SK-N-SH treated with all-trans-retinoic acid at 6 μM for 48 hours (cell line): ENCODE data around the gene KLHL29.

ENCODE experiments used
- ATAC-seq: fragments of 200-7000 bp; cut with Tn5 transposase; 3 replicates; pipeline ENCODE4 v1.9.1; 2020; ENCODE audit warnings: mild to moderate bottlenecking, moderate library complexity
- ARNTL ChIP-seq: fragments of 450-650 bp; formaldehyde crosslinking; IDR thresholded peaks from 2 replicates; pipeline ENCODE4 v1.5.0; 2020; ENCODE audit warnings: low read depth, mild to moderate bottlenecking, moderate library complexity, borderline replicate concordance
- ESRRG ChIP-seq: fragments of 250-450 bp; sonication (Bioruptor Pico); IDR thresholded peaks from 2 replicates; pipeline ENCODE4 v1.6.1; 2021; ENCODE audit warnings: mild to moderate bottlenecking
- GLIS3 ChIP-seq: fragments of 250-450 bp; sonication (Bioruptor Pico); IDR thresholded peaks from 2 replicates; pipeline ENCODE4 v1.5.0; 2020; ENCODE audit warnings: mild to moderate bottlenecking, moderate library complexity
- OSR1 ChIP-seq: fragments of 250-450 bp; sonication (Bioruptor Pico); IDR thresholded peaks from 2 replicates; pipeline ENCODE4 v1.8.0; 2022; ENCODE audit warnings: moderate library complexity, mild to moderate bottlenecking, inconsistent platforms
- PPARA ChIP-seq: fragments of 250-450 bp; sonication (Bioruptor Pico); IDR thresholded peaks from 2 replicates; pipeline ENCODE4 v1.5.0; 2020; ENCODE audit warnings: mild to moderate bottlenecking, borderline replicate concordance
- RARB ChIP-seq: fragments of 250-450 bp; sonication (Bioruptor Pico); IDR thresholded peaks from 2 replicates; pipeline ENCODE4 v1.8.0; 2021; ENCODE audit warnings: mild to moderate bottlenecking, moderate library complexity
- SNAI2 ChIP-seq: fragments of 250-450 bp; sonication (Bioruptor Pico); IDR thresholded peaks from 2 replicates; pipeline ENCODE4 v1.5.0; 2020; ENCODE audit warnings: mild to moderate bottlenecking, moderate library complexity
- TCF4 ChIP-seq: fragments of 250-450 bp; sonication (Bioruptor Pico); IDR thresholded peaks from 2 replicates; pipeline ENCODE4 v1.8.0; 2021; ENCODE audit warnings: mild to moderate bottlenecking, moderate library complexity, borderline replicate concordance
- TOX ChIP-seq: fragments of 250-450 bp; sonication (Bioruptor Pico); IDR thresholded peaks from 2 replicates; pipeline ENCODE4 v1.8.0; 2021; ENCODE audit warnings: mild to moderate bottlenecking, moderate library complexity, borderline replicate concordance
- ZC3H10 ChIP-seq: fragments of 250-450 bp; sonication (Bioruptor Pico); IDR thresholded peaks from 2 replicates; pipeline ENCODE4 v1.5.1; 2021; ENCODE audit warnings: mild to moderate bottlenecking, moderate library complexity
- ZNF565 ChIP-seq: fragments of 450-650 bp; formaldehyde crosslinking; conservative IDR thresholded peaks from 2 replicates; pipeline ENCODE4 v1.5.0; 2020; ENCODE audit warnings: low read depth, mild to moderate bottlenecking, moderate library complexity
- ZNF70 ChIP-seq: fragments of 450-650 bp; formaldehyde crosslinking; IDR thresholded peaks from 2 replicates; pipeline ENCODE4 v1.5.0; 2020; ENCODE audit warnings: mild to moderate bottlenecking, moderate library complexity
- ZNF8 ChIP-seq: fragments of 450-650 bp; formaldehyde crosslinking; IDR thresholded peaks from 2 replicates; pipeline ENCODE4 v1.5.0; 2020; ENCODE audit warnings: mild to moderate bottlenecking, moderate library complexity
- TF ChIP-seq, protein P1 (sequence below): fragments of 250-450 bp; sonication (Bioruptor Pico); IDR thresholded peaks from 2 replicates; pipeline ENCODE4 v1.5.1; 2021; ENCODE audit warnings: mild to moderate bottlenecking, moderate library complexity
- TF ChIP-seq, protein P2 (sequence below): fragments of 250-450 bp; sonication (Bioruptor Pico); IDR thresholded peaks from 2 replicates; pipeline ENCODE4 v1.8.0; 2020; ENCODE audit warnings: mild to moderate bottlenecking, moderate library complexity, borderline replicate concordance
- TF ChIP-seq, protein P3 (sequence below): fragments of 250-450 bp; sonication (Bioruptor Pico); IDR thresholded peaks from 2 replicates; pipeline ENCODE4 v1.5.1; 2020; ENCODE audit warnings: low read depth, mild to moderate bottlenecking, moderate library complexity
- TF ChIP-seq, protein P4 (sequence below): fragments of 250-450 bp; sonication (Bioruptor Pico); IDR thresholded peaks from 2 replicates; pipeline ENCODE4 v1.5.0; 2020; ENCODE audit warnings: mild to moderate bottlenecking, moderate library complexity
- TF ChIP-seq, protein P5 (sequence below): fragments of 250-450 bp; sonication (Bioruptor Pico); IDR thresholded peaks from 2 replicates; pipeline ENCODE4 v1.8.0; 2021; ENCODE audit warnings: low read depth, mild to moderate bottlenecking, moderate library complexity, borderline replicate concordance

Gene KLHL29

DNA sequence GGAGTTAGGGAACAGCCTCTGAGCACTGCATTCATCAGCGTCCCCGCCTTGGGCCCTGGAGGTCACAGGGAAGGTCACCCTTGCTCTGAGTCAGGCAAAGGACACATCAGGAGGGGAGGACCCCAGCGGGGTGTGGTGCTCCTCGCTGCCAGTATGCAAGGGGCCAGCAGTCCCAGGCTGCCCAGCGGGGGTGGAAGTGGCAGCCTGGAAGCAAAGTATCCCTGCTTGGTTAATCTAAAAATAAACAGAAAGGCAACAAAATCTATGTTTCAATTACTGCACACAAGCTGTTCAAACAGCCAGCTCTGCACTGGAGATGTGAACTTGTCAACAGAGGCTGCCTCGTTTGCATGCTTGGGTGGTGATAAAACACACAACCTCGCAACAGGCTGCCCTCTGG lies 164.1 kb downstream of the KLHL29 start:
- ATAC-seq = no peak
- TF ChIP-seq ARNTL (CRISPR knock-in tag) = no peak
- TF ChIP-seq PPARA (CRISPR knock-in tag) = no peak
- no peak for TF ChIP-seq ESRRG
- TF ChIP-seq ZNF70 (CRISPR knock-in tag) = no peak
- TF ChIP-seq TOX (CRISPR knock-in tag) = no peak
- TF ChIP-seq, protein P1, sequence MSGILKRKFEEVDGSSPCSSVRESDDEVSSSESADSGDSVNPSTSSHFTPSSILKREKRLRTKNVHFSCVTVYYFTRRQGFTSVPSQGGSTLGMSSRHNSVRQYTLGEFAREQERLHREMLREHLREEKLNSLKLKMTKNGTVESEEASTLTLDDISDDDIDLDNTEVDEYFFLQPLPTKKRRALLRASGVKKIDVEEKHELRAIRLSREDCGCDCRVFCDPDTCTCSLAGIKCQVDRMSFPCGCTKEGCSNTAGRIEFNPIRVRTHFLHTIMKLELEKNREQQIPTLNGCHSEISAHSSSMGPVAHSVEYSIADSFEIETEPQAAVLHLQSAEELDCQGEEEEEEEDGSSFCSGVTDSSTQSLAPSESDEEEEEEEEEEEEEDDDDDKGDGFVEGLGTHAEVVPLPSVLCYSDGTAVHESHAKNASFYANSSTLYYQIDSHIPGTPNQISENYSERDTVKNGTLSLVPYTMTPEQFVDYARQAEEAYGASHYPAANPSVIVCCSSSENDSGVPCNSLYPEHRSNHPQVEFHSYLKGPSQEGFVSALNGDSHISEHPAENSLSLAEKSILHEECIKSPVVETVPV (CRISPR knock-in tag) = no peak
- no peak for TF ChIP-seq ZNF565 (CRISPR knock-in tag)

DNA sequence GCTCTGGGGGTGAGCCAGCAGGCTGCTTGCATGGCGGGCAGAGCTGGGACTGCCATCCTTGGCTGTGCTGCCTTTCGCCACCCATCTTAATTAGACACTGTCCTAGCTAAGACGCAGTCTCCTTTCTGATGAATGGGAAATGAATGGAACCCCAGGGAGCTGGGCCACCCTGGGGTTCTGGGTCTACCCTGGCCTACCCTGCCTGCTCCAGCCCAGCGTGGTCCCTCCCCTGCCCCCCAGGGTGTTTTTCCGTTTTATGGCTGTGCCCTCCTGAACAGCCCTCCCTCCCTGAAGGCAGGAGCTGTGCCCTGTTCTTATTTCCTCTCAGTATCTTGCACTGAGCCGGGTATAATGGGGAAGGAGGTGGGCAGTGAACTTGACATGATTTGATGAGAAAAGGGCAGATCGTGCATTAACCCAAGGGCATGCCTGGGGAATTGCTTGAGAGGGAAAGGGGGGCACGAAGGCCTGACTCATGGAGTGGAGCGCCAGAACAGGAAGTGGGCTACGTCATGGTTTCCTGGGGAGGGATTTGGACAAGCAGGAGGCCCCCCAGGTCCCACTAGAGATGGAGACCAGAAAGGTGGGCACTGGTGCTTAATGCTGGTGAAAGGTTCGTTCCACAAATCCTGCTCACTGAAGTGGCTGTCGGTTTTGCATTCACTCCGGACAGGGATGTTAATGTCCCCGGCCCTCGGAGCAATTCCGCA lies 165.0 kb downstream of the KLHL29 start:
- ATAC-seq = peak; percentile 7; the same call in 2 of the 3 replicates
- TF ChIP-seq ZC3H10 = no peak
- no peak for TF ChIP-seq SNAI2 (CRISPR knock-in tag)
- no peak for TF ChIP-seq ZNF70 (CRISPR knock-in tag)
- no peak for TF ChIP-seq ZNF8 (CRISPR knock-in tag)
- TF ChIP-seq GLIS3 (CRISPR knock-in tag) = no peak
- no peak for TF ChIP-seq TCF4
- TF ChIP-seq, protein P2, sequence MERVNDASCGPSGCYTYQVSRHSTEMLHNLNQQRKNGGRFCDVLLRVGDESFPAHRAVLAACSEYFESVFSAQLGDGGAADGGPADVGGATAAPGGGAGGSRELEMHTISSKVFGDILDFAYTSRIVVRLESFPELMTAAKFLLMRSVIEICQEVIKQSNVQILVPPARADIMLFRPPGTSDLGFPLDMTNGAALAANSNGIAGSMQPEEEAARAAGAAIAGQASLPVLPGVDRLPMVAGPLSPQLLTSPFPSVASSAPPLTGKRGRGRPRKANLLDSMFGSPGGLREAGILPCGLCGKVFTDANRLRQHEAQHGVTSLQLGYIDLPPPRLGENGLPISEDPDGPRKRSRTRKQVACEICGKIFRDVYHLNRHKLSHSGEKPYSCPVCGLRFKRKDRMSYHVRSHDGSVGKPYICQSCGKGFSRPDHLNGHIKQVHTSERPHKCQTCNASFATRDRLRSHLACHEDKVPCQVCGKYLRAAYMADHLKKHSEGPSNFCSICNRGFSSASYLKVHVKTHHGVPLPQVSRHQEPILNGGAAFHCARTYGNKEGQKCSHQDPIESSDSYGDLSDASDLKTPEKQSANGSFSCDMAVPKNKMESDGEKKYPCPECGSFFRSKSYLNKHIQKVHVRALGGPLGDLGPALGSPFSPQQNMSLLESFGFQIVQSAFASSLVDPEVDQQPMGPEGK (CRISPR knock-in tag) = peak; percentile 80; the same call in 1 of the 2 replicates

DNA sequence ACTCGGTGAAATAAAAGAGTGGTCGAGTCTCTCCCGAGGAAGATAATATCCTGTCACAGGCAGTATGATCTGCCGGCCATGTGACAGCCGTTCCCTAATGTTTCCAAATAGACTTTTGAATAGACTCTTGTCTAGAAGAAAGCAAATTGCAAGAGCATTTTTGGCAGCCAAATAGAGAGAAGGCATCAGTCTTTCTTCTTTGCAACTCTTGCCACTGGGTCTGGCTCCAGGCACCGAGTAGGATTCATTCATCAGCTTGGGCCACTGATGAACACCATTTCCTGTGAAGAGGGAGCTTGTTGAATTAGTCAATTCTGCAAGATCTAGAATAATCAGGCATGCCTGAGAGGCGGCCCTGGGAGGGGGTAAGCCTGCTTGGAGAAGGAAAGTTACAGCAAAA lies 165.6 kb downstream of the KLHL29 start:
- TF ChIP-seq OSR1 (no peak), ZNF70 (CRISPR knock-in tag) (no peak), ESRRG (no peak), TOX (CRISPR knock-in tag) (no peak), PPARA (CRISPR knock-in tag) (no peak), RARB (CRISPR knock-in tag) (no peak)
- TF ChIP-seq, protein P3, sequence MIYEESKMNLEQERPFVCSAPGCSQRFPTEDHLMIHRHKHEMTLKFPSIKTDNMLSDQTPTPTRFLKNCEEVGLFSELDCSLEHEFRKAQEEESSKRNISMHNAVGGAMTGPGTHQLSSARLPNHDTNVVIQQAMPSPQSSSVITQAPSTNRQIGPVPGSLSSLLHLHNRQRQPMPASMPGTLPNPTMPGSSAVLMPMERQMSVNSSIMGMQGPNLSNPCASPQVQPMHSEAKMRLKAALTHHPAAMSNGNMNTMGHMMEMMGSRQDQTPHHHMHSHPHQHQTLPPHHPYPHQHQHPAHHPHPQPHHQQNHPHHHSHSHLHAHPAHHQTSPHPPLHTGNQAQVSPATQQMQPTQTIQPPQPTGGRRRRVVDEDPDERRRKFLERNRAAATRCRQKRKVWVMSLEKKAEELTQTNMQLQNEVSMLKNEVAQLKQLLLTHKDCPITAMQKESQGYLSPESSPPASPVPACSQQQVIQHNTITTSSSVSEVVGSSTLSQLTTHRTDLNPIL (CRISPR knock-in tag) = no peak
- TF ChIP-seq, protein P2 (CRISPR knock-in tag) = no peak
- TF ChIP-seq, protein P4, sequence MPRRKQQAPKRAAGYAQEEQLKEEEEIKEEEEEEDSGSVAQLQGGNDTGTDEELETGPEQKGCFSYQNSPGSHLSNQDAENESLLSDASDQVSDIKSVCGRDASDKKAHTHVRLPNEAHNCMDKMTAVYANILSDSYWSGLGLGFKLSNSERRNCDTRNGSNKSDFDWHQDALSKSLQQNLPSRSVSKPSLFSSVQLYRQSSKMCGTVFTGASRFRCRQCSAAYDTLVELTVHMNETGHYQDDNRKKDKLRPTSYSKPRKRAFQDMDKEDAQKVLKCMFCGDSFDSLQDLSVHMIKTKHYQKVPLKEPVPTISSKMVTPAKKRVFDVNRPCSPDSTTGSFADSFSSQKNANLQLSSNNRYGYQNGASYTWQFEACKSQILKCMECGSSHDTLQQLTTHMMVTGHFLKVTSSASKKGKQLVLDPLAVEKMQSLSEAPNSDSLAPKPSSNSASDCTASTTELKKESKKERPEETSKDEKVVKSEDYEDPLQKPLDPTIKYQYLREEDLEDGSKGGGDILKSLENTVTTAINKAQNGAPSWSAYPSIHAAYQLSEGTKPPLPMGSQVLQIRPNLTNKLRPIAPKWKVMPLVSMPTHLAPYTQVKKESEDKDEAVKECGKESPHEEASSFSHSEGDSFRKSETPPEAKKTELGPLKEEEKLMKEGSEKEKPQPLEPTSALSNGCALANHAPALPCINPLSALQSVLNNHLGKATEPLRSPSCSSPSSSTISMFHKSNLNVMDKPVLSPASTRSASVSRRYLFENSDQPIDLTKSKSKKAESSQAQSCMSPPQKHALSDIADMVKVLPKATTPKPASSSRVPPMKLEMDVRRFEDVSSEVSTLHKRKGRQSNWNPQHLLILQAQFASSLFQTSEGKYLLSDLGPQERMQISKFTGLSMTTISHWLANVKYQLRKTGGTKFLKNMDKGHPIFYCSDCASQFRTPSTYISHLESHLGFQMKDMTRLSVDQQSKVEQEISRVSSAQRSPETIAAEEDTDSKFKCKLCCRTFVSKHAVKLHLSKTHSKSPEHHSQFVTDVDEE = no peak
- TF ChIP-seq, protein P5, sequence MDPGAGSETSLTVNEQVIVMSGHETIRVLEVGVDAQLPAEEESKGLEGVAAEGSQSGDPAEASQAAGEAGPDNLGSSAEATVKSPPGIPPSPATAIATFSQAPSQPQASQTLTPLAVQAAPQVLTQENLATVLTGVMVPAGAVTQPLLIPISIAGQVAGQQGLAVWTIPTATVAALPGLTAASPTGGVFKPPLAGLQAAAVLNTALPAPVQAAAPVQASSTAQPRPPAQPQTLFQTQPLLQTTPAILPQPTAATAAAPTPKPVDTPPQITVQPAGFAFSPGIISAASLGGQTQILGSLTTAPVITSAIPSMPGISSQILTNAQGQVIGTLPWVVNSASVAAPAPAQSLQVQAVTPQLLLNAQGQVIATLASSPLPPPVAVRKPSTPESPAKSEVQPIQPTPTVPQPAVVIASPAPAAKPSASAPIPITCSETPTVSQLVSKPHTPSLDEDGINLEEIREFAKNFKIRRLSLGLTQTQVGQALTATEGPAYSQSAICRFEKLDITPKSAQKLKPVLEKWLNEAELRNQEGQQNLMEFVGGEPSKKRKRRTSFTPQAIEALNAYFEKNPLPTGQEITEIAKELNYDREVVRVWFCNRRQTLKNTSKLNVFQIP = no peak
- TF ChIP-seq, all 23 proteins: peak for 0
- ATAC-seq = no peak
